HFF-Myc (cell line): Measurements from ENCODE around the gene SPDYE3.

Source experiments
- DNase-seq: peaks from one replicate; pipeline ENCODE4 v3.0.0-alpha.2; 2011; ENCODE audit warnings: low read depth; ENCODE audit errors: extremely low read depth
- H3K4me3 ChIP-seq: replicated peaks from 2 replicates; pipeline ENCODE4 v1.5.1; 2011; ENCODE audit warnings: low read depth, mild to moderate bottlenecking, control low read depth, low read length
- TF ChIP-seq, protein P1 (sequence below): IDR thresholded peaks from 2 replicates; pipeline ENCODE4 v1.5.1; 2012; ENCODE audit warnings: mild to moderate bottlenecking, low read depth, low read length, control low read depth; ENCODE audit errors: missing control alignments

The SPDYE3 gene

DNA sequence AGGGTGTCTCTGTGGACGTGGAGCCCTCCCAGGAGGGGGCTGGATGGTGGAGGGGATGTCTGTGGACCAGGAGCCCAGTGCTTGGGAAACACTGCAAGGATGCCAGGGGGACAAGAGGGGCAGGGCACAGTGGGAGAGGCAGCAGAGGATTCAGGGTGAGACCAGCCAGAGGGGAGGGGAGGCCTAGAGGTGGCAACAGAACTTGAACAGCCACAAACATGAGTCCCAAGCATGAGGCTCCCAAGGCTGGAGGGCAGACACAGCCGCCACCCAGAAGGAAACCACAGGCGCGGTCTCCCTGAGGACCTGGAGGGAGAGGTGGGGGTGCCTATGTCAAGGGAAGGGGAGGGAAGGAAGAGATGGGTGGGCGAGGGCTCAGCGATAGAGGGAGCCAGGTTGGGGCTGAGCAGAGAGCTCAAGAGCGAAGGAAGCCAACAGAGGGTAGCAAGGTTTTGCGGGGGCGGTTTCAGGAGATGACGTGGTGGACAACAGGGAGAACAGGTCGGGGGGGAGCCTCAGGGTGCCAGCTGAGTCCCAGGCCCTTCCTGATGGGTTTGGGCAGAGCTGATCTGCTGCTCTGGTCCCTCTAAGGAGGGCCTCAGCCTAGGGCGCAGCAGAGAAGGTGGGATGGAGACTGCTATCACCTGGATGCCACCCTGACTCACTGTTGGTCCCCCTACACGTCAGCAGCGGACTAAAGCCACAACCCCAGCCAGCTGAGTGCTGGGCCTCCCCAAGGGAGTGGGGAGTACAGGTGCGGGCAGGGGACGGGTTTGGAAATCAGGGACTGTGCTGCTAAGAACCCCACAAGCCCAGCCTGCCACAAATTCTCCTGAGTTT lies 59.1 kb downstream of the SPDYE3 start:
- TF ChIP-seq, protein P1, sequence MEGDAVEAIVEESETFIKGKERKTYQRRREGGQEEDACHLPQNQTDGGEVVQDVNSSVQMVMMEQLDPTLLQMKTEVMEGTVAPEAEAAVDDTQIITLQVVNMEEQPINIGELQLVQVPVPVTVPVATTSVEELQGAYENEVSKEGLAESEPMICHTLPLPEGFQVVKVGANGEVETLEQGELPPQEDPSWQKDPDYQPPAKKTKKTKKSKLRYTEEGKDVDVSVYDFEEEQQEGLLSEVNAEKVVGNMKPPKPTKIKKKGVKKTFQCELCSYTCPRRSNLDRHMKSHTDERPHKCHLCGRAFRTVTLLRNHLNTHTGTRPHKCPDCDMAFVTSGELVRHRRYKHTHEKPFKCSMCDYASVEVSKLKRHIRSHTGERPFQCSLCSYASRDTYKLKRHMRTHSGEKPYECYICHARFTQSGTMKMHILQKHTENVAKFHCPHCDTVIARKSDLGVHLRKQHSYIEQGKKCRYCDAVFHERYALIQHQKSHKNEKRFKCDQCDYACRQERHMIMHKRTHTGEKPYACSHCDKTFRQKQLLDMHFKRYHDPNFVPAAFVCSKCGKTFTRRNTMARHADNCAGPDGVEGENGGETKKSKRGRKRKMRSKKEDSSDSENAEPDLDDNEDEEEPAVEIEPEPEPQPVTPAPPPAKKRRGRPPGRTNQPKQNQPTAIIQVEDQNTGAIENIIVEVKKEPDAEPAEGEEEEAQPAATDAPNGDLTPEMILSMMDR, result no peak
- H3K4me3 ChIP-seq, result no peak overlapping the region

DNA sequence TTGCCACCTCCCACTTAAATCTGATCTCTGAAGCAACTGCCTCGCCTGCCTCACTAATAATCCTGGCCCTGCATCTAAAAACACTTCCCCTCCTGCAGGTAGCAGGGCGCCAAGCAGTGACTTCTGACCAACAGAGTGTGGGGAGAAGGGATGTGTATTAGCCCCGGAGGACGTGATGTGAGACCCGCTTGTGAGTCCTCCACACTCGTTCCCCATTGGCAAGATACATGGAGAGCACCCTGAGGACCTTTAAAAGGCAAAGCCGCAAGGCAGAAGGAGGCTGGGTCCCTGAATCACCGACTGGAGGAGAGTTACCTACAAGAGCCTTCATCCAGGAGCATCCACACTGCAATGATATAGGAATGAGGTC lies 59.7 kb downstream of the SPDYE3 start:
- no peak overlapping the region for H3K4me3 ChIP-seq
- TF ChIP-seq, protein P1, result no peak
- DNase-seq, result no peak

More for the DNA sequence above, 59.1 kb downstream of the SPDYE3 start:
- DNase-seq, result no peak

- DNase-seq, result no peak
- TF ChIP-seq, protein P1, result no peak
Observed at GRCh38 chr7:100367676-100368613, 60.4 kb downstream of the SPDYE3 start.

DNA sequence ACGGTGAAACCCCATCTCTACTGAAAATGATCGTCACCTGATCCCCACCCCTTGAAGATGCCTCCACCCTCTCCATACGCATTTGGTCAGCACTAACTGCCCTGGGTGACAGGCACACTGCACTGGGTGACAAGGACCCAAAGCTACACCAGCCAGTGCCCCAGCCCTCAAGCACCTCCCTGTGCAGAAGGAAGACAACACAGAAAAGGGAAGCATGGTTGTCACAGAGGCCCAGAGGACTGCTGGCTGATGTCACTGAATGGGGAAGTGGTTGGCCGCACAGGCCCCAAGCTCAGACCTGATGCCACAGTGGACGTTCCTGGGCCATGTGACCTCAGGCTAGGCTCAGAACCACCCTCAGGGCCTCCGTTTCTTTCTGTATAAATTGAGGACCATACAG lies 61.6 kb downstream of the SPDYE3 start:
- DNase-seq, result no peak
- TF ChIP-seq, protein P1, result no peak

More at GRCh38 chr7:100367676-100368613, 60.4 kb downstream of the SPDYE3 start:
- no peak overlapping the region for H3K4me3 ChIP-seq

GRCh38 chr7:100370303-100370702 lies 62.8 kb downstream of the SPDYE3 start:
- no peak overlapping the region for H3K4me3 ChIP-seq
- TF ChIP-seq, protein P1, result no peak
- no peak for DNase-seq

More for the DNA sequence above, 61.6 kb downstream of the SPDYE3 start:
- no peak overlapping the region for H3K4me3 ChIP-seq

DNA sequence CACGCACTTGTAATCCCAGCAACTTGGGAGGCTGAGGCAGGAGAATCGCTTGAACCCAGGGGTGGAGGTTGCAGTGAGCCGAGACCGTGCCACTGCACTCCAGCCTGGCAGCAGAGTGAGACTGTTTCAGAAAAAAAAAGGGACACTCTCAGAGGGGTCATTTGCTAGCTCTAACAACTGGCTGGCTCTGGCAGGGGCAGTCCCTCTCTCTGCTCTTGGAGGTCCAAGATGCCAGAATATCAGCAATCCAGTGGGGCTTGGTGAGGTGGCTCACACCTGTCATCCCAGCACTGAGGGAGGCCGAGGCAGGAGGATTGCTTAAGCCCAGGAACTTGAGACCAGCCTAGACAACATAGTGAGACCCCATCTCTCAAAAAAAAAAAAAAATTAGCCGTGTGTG lies 63.2 kb downstream of the SPDYE3 start:
- DNase-seq, result no peak
- H3K4me3 ChIP-seq, result no peak overlapping the region
- TF ChIP-seq, protein P1, result no peak
